ENCODE results near the gene RAPH1. TPM values are rescaled to one million over a fixed set of nuclear protein-coding genes. Genes with fewer than 3 reads are reported as not detected.
A peak's percentile ranks its signal among the peaks of the same experiment; 100 is the strongest.
"Not testable (repeated sequence)": the region's sequence is repeated elsewhere in the genome, so short reads cannot be mapped to it uniquely, and the experiment has no call there.

The RAPH1 gene
- total RNA-seq, 1 donor: 57.2 TPM

DNA sequence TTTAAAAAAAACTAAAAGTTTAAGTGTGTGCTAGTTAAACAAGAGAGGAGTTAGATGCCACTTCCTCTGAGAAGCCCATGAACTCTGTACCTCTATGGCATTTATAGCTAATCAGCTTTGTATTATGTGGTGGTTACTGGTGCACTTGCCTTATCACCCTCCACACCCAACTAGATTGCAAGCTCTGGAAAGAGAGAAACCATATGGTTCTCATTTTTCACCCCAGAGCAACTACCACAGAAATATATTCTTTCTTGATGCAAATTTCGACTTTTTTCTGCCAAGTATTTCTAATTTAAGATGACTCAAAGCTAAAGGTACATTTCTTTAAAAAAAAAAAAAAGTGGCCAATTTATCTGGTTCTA lies 24.2 kb downstream of the RAPH1 start:
- no peaks in the 10 kb centered on the region for H3K9me3 ChIP-seq (ENCODE audit: low read depth, low read length)

DNA sequence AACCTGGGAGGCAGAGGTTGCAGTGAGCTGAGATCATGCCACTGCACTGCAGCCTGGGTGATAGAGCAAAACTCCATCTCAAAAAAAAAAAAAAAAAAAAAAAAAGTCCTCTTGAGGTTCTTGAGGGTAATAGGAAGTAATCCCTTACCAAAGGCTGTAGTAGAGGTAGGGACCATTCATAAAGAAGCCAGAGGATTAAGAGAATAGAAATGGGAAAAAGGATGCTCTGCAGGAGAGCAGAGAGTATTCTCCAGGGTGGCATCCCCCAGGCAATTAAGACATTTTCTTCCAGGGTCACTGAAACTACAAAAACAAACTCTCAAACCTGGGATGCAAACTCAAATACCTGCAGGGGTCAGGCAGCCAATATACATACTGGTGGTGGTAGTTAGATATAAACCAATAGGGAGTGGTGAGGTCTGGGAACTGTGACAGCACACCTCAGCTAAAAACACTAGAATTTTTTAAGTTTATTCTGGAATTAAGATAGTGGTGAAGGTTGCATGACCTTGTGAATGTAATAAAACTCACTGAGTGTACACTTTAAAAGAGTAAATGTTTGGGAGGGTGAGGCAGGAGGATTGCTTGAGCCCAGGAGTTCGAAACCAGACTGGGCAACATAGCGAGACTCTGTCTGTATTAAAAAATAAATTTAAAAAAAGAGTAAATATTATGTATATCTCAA lies 24.7 kb downstream of the RAPH1 start:
- H4K20me1 ChIP-seq (ENCODE audit: insufficient read depth, low read length): peaks cover 44% of the 10 kb centered on the region

More for the DNA sequence above, 24.2 kb downstream of the RAPH1 start:
- TF ChIP-seq CTCF (IDR thresholded peaks at IDR 0.05; ENCODE audit: extremely low read depth, low read depth, low read length): no peak
- no peak overlapping the region for H3K27ac ChIP-seq (ENCODE audit: low read depth, low read length)
- peak; percentile 81 for DNase-seq (ENCODE audit: insufficient read length, low spot score, missing footprints)
- H3K4me3 ChIP-seq (ENCODE audit: insufficient read depth, low read length): no peak overlapping the region
- peaks cover 97% of the 10 kb centered on the region for H3K79me2 ChIP-seq (ENCODE audit: insufficient read depth, low read length)
- no peaks in the 10 kb centered on the region for H3K27me3 ChIP-seq (ENCODE audit: insufficient read depth, low read length)
- H4K20me1 ChIP-seq (ENCODE audit: insufficient read depth, low read length): peaks cover 43% of the 10 kb centered on the region
- no peak overlapping the region for H2AFZ ChIP-seq (ENCODE audit: low read length)
- H3K4me2 ChIP-seq (ENCODE audit: insufficient read depth, low read length): no peak overlapping the region
- no peaks in the 10 kb centered on the region for H3K4me1 ChIP-seq (ENCODE audit: insufficient read depth, low read length)
- peaks cover 5% of the 10 kb centered on the region for H3K36me3 ChIP-seq (ENCODE audit: insufficient read depth, low read length)

GRCh38 chr2:203503460-203503859 lies 31.6 kb downstream of the RAPH1 start:
- not testable (repeated sequence) for H2AFZ ChIP-seq (ENCODE audit: low read length); H3K36me3 ChIP-seq (ENCODE audit: insufficient read depth, low read length); H3K9me3 ChIP-seq (ENCODE audit: low read depth, low read length); H3K4me2 ChIP-seq (ENCODE audit: insufficient read depth, low read length); H3K4me3 ChIP-seq (ENCODE audit: insufficient read depth, low read length); H3K4me1 ChIP-seq (ENCODE audit: insufficient read depth, low read length); DNase-seq (ENCODE audit: insufficient read length, low spot score, missing footprints); H3K27ac ChIP-seq (ENCODE audit: low read depth, low read length); H3K27me3 ChIP-seq (ENCODE audit: insufficient read depth, low read length)
- H4K20me1 ChIP-seq (ENCODE audit: insufficient read depth, low read length): peaks cover 51% of the 10 kb centered on the region
- peaks cover 96% of the 10 kb centered on the region for H3K79me2 ChIP-seq (ENCODE audit: insufficient read depth, low read length)

More for the DNA sequence above, 24.7 kb downstream of the RAPH1 start:
- no peak for TF ChIP-seq CTCF (IDR thresholded peaks at IDR 0.05; ENCODE audit: extremely low read depth, low read depth, low read length)
- Histone ChIP-seq H3K4me1 (ENCODE audit: insufficient read depth, low read length) (no peaks in the 10 kb centered on the region), H2AFZ (ENCODE audit: low read length) (no peak overlapping the region), H3K9me3 (ENCODE audit: low read depth, low read length) (no peaks in the 10 kb centered on the region), H3K4me2 (ENCODE audit: insufficient read depth, low read length) (no peak overlapping the region), H3K27ac (ENCODE audit: low read depth, low read length) (no peak overlapping the region), H3K4me3 (ENCODE audit: insufficient read depth, low read length) (no peak overlapping the region), H3K27me3 (ENCODE audit: insufficient read depth, low read length) (no peaks in the 10 kb centered on the region), H3K36me3 (ENCODE audit: insufficient read depth, low read length) (peaks cover 5% of the 10 kb centered on the region), H3K79me2 (ENCODE audit: insufficient read depth, low read length) (peaks cover 97% of the 10 kb centered on the region)
- DNase-seq (ENCODE audit: insufficient read length, low spot score, missing footprints): peak; percentile 62

DNA sequence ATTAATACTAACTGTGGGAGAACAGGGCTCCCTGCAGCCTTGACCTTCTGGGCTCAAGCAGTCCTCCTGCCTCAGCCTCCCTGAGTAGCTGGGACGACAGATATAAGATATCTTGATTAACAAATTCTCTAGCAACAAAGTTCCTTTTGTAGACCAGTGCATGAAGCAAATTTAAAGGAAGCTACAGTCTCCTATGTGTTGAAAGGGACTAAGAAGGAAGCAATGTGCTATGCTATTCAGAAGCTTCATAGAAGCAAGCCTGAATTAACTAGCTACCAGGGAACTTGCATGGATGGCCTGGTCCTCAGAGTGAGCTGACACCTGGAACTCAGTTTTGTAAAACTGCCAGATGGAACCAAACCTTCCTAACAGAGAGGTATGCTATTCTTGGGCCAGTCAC lies 33.2 kb downstream of the RAPH1 start:
- no peak overlapping the region for H3K27ac ChIP-seq (ENCODE audit: low read depth, low read length)
- H3K4me1 ChIP-seq (ENCODE audit: insufficient read depth, low read length): peaks cover 17% of the 10 kb centered on the region
- no peak for TF ChIP-seq CTCF (IDR thresholded peaks at IDR 0.05; ENCODE audit: extremely low read depth, low read depth, low read length)
- H3K36me3 ChIP-seq (ENCODE audit: insufficient read depth, low read length): peaks cover 4% of the 10 kb centered on the region
- no peak overlapping the region for H2AFZ ChIP-seq (ENCODE audit: low read length)
- H3K9me3 ChIP-seq (ENCODE audit: low read depth, low read length): no peaks in the 10 kb centered on the region
- H3K4me3 ChIP-seq (ENCODE audit: insufficient read depth, low read length): no peak overlapping the region
- no peak overlapping the region for H3K4me2 ChIP-seq (ENCODE audit: insufficient read depth, low read length)
- H4K20me1 ChIP-seq (ENCODE audit: insufficient read depth, low read length): peaks cover 43% of the 10 kb centered on the region
- H3K27me3 ChIP-seq (ENCODE audit: insufficient read depth, low read length): no peaks in the 10 kb centered on the region
- DNase-seq (ENCODE audit: insufficient read length, low spot score, missing footprints): no peak
- peaks cover 96% of the 10 kb centered on the region for H3K79me2 ChIP-seq (ENCODE audit: insufficient read depth, low read length)

Measured in osteoblast (primary cell).